GM23338 (cell line): ENCODE data around the gene PHACTR1.

Source experiments
- EZH2 ChIP-seq: fragments of 200-600 bp; sonication (generic); IDR thresholded peaks from one replicate; pipeline ENCODE4 v1.8.0; 2017; ENCODE audit warnings: antibody characterized with exemption, mild to moderate bottlenecking, low read depth; ENCODE audit not compliant: unreplicated experiment
- EZH2phosphoT487 ChIP-seq: fragments of 200-600 bp; sonication (generic); IDR thresholded peaks from one replicate; pipeline ENCODE4 v1.8.1; 2018; ENCODE audit warnings: antibody characterized with exemption; ENCODE audit not compliant: unreplicated experiment
- POLR2AphosphoS5 ChIP-seq: IDR thresholded peaks from 2 replicates; pipeline ENCODE4 v1.6.1; 2016; ENCODE audit warnings: antibody characterized with exemption, low read depth
- ZNF331 ChIP-seq: fragments of 250-450 bp; sonication (Bioruptor Pico); IDR thresholded peaks from 2 replicates; pipeline ENCODE4 v1.5.0; 2020; ENCODE audit warnings: low read depth, mild to moderate bottlenecking, moderate library complexity
- TF ChIP-seq, protein P1 (sequence below), 2 experiments: fragments of 200-600 bp in 1 of 2; sonication (generic) in 1 of 2; conservative IDR thresholded peaks; 2 replicates each; pipeline versions ENCODE4 v1.5.1 to v1.6.1; 2016 to 2017; ENCODE audit warnings: antibody characterized with exemption in 2 of 2, low read depth in 2 of 2, mild to moderate bottlenecking in 2 of 2, moderate library complexity in 1 of 2
- TF ChIP-seq, protein P2 (sequence below): IDR thresholded peaks from one replicate; pipeline ENCODE4 v1.6.1; 2018; ENCODE audit warnings: antibody characterized with exemption; ENCODE audit not compliant: unreplicated experiment
- TF ChIP-seq, protein P3 (sequence below): IDR thresholded peaks from 2 replicates; pipeline ENCODE4 v1.6.1; 2016; ENCODE audit warnings: antibody characterized with exemption

DNA sequence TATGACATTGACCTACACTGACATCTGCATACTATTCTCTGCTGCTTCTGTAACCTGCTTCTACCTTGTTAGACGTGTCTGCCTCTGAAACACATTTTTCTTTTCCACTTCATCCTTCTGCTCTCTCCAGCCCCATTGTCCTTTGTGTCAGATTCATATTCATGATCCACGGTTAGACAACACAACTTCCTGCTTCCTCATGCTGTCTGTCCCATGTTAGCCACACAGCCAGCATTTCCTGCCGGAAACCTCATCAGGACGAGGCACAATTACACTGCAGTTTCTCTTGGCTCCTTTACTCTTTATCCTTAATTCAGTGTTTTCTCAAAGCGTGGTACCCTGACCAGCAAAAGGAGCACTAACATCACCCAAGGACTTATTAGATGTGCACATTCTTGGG, 461.5 kb downstream of the PHACTR1 start:
- TF ChIP-seq, protein P1, sequence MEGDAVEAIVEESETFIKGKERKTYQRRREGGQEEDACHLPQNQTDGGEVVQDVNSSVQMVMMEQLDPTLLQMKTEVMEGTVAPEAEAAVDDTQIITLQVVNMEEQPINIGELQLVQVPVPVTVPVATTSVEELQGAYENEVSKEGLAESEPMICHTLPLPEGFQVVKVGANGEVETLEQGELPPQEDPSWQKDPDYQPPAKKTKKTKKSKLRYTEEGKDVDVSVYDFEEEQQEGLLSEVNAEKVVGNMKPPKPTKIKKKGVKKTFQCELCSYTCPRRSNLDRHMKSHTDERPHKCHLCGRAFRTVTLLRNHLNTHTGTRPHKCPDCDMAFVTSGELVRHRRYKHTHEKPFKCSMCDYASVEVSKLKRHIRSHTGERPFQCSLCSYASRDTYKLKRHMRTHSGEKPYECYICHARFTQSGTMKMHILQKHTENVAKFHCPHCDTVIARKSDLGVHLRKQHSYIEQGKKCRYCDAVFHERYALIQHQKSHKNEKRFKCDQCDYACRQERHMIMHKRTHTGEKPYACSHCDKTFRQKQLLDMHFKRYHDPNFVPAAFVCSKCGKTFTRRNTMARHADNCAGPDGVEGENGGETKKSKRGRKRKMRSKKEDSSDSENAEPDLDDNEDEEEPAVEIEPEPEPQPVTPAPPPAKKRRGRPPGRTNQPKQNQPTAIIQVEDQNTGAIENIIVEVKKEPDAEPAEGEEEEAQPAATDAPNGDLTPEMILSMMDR (conservative IDR thresholded peaks at IDR 0.05; ENCODE audit: low read depth in 2 of 2): no peak
- TF ChIP-seq, protein P2, sequence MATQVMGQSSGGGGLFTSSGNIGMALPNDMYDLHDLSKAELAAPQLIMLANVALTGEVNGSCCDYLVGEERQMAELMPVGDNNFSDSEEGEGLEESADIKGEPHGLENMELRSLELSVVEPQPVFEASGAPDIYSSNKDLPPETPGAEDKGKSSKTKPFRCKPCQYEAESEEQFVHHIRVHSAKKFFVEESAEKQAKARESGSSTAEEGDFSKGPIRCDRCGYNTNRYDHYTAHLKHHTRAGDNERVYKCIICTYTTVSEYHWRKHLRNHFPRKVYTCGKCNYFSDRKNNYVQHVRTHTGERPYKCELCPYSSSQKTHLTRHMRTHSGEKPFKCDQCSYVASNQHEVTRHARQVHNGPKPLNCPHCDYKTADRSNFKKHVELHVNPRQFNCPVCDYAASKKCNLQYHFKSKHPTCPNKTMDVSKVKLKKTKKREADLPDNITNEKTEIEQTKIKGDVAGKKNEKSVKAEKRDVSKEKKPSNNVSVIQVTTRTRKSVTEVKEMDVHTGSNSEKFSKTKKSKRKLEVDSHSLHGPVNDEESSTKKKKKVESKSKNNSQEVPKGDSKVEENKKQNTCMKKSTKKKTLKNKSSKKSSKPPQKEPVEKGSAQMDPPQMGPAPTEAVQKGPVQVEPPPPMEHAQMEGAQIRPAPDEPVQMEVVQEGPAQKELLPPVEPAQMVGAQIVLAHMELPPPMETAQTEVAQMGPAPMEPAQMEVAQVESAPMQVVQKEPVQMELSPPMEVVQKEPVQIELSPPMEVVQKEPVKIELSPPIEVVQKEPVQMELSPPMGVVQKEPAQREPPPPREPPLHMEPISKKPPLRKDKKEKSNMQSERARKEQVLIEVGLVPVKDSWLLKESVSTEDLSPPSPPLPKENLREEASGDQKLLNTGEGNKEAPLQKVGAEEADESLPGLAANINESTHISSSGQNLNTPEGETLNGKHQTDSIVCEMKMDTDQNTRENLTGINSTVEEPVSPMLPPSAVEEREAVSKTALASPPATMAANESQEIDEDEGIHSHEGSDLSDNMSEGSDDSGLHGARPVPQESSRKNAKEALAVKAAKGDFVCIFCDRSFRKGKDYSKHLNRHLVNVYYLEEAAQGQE: no peak
- TF ChIP-seq EZH2 (no peak), POLR2AphosphoS5 (no peak), ZNF331 (no peak), EZH2phosphoT487 (no peak)
- TF ChIP-seq, protein P3, sequence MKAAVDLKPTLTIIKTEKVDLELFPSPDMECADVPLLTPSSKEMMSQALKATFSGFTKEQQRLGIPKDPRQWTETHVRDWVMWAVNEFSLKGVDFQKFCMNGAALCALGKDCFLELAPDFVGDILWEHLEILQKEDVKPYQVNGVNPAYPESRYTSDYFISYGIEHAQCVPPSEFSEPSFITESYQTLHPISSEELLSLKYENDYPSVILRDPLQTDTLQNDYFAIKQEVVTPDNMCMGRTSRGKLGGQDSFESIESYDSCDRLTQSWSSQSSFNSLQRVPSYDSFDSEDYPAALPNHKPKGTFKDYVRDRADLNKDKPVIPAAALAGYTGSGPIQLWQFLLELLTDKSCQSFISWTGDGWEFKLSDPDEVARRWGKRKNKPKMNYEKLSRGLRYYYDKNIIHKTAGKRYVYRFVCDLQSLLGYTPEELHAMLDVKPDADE: no peak
